ENCODE results near the gene SORCS2. TPM values are rescaled to one million over a fixed set of nuclear protein-coding genes. Genes with fewer than 3 reads are reported as not detected.

SORCS2 gene
- total and polyA plus RNA-seq, 12 donors = 0.67 to 15.5 (median 1.3) TPM

DNA sequence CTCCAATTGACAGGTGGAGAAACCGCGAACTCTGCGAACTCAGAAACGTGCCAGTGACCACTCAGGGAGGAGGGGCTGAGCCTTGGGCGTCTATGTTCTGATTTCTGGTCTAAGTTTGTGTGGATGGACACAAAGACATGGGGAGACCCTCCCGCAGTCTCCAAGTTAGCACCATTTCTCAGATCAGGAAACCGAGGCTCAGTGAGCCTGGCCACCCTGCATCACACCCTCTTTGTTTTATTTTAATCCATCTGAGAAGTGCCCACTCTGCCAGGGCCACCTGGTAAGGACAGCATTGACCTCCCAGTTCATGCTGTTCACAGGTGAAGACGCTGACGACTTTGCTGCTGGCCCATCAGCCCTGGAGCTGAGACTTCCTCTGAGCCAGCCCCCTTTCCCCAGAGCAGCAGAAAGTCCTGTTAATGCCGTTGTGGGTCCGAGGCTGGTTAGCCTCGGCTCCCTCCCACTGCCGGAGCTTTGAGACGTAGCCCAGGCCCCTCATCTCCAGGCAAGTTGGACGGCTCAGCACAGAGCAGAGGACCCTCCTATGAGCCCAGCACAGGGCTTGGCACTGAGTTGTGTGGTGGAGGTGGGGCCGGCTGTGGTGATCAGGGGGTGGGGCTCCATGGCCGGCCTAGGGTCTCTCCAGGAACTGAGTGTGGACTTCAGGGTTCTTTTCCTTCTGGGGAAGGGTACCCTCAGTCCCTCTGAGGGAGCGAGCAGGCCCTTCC lies 198.7 kb downstream of the SORCS2 start:
- DNase-seq = peak in 1 of 7 donors; percentile 28
- no peak overlapping the region for H3K4me3 ChIP-seq
- WGBS, 4 donors = 73 to 85% (median 84%) methylated on average over 11 to 18 of the region's 18 CpGs
- TF ChIP-seq POLR2A (IDR thresholded peaks at IDR 0.05) = no peak
- TF ChIP-seq, protein P1, sequence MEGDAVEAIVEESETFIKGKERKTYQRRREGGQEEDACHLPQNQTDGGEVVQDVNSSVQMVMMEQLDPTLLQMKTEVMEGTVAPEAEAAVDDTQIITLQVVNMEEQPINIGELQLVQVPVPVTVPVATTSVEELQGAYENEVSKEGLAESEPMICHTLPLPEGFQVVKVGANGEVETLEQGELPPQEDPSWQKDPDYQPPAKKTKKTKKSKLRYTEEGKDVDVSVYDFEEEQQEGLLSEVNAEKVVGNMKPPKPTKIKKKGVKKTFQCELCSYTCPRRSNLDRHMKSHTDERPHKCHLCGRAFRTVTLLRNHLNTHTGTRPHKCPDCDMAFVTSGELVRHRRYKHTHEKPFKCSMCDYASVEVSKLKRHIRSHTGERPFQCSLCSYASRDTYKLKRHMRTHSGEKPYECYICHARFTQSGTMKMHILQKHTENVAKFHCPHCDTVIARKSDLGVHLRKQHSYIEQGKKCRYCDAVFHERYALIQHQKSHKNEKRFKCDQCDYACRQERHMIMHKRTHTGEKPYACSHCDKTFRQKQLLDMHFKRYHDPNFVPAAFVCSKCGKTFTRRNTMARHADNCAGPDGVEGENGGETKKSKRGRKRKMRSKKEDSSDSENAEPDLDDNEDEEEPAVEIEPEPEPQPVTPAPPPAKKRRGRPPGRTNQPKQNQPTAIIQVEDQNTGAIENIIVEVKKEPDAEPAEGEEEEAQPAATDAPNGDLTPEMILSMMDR (IDR thresholded peaks at IDR 0.05) = no peak
- no peaks in the 10 kb centered on the region for H3K4me1 ChIP-seq (replicated peaks in 1 of 2)
- H3K27ac ChIP-seq = no peak overlapping the region
- H3K36me3 ChIP-seq (replicated peaks in 1 of 2) = no peaks in the 10 kb centered on the region
- H3K9me3 ChIP-seq (replicated peaks in 1 of 3) = no peaks in the 10 kb centered on the region
- intact Hi-C loops (cut with DNase I) = no loop called here
- peaks cover 7% of the 10 kb centered on the region for H3K27me3 ChIP-seq

DNA sequence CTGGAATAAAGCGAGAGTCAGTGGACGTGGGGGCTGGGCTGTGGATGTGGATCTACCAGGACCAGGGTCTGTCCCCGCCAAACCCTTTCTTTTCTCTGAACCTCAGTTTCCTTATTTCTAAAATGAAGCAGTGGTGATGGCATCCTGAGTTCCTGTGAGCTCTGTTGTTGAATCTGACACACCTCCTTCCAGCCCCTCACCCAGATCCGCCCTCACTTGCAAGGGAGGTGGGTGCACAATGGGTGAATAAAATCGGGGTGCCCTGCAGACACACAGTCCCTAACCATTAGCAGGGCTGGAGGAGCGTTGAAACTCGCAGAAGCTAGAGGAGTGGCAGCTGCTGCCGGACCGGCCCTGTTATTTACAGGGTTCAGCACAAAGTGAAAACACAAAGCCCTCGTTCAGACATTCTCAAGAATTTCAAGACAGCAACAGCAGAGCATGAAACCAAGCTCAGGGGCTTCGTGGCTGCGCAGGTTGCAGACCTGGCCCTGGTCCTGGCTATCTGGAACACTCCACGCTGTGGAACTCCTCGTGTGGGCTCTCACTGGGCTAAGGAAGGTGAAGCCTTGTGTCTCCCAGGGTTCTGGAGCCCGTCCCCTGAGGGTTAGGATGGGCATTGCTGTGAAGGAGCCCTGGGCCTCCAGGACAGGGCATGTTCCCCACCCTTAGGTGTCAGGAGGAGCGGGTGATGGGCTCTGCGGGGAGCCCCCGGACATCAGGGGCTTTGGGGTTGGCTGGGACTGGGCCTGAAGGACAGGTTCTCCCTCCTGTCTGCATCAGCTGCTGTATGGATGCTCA lies 199.5 kb downstream of the SORCS2 start:
- Histone ChIP-seq H3K9me3 (replicated peaks in 1 of 3) (no peaks in the 10 kb centered on the region), H3K36me3 (replicated peaks in 1 of 2) (no peaks in the 10 kb centered on the region), H3K4me1 (replicated peaks in 1 of 2) (no peaks in the 10 kb centered on the region), H3K27me3 (peaks cover 7% of the 10 kb centered on the region), H3K4me3 (no peak overlapping the region), H3K27ac (no peak overlapping the region)
- peak in 1 of 7 donors; percentile 35 for DNase-seq
- intact Hi-C loops (cut with DNase I) = no loop called here
- WGBS, 4 donors = 71 to 87% (median 79%) methylated on average over 14 to 18 of the region's 18 CpGs
- TF ChIP-seq POLR2A (IDR thresholded peaks at IDR 0.05) = no peak
- TF ChIP-seq, protein P1 (IDR thresholded peaks at IDR 0.05) = no peak

- H3K9me3 ChIP-seq (replicated peaks in 1 of 3) = no peaks in the 10 kb centered on the region
- DNase-seq = peak in 2 of 7 donors; percentile 38 to 48
- H3K36me3 ChIP-seq (replicated peaks in 1 of 2) = no peaks in the 10 kb centered on the region
- no peaks in the 10 kb centered on the region for H3K4me1 ChIP-seq (replicated peaks in 1 of 2)
- TF ChIP-seq POLR2A (IDR thresholded peaks at IDR 0.05) = no peak
- TF ChIP-seq, protein P1 (IDR thresholded peaks at IDR 0.05) = peak in 2 of 6 experiments; percentile 9 to 17
- intact Hi-C loops (cut with DNase I) = no loop called here
- H3K4me3 ChIP-seq = no peak overlapping the region
- no peak overlapping the region for H3K27ac ChIP-seq
- 44 to 60% (median 51%) methylated on average over 11 to 32 of the region's 32 CpGs for WGBS, 4 donors
- H3K27me3 ChIP-seq = peaks cover 7% of the 10 kb centered on the region
Measured at GRCh38 chr4:7392438-7393421, 200.4 kb downstream of the SORCS2 start.
